Natural killer cell treated with Interleukin-12 subunit alpha and Interleukin-12 subunit beta and Interleukin-15 and Interleukin-18, amount 100 ng/mL, for 72 hours (primary cell): Measurements from ENCODE around the gene LRRC56. TPM values are rescaled to one million over a fixed set of nuclear protein-coding genes. Genes with fewer than 3 reads are reported as not detected.
"Not testable (repeated sequence)": the region's sequence is repeated elsewhere in the genome, so short reads cannot be mapped to it uniquely, and the experiment has no call there.

ENCODE experiments used
- ATAC-seq, 2 donors: fragments of 150-1000 bp; cut with Tn5 transposase in 1 of 2; sonication (Bioruptor Pico), chemical (Tn5 transposase) in 1 of 2; 2 replicates each; pipeline ENCODE4 v1.10.0; 2021
- DNase-seq: peaks from one replicate; pipeline ENCODE4 v3.0.0; 2022; ENCODE audit warnings: low spot score
- H3K27ac Mint-ChIP-seq, 2 donors: 1 replicate in 1 of 2; 2 replicates in 1 of 2; pipeline ENCODE4 v1.8.0; 2022; ENCODE audit warnings: mixed read lengths in 2 of 2, mild to moderate bottlenecking in 1 of 2, moderate library complexity in 1 of 2
- H3K27me3 Mint-ChIP-seq, 2 donors: 1 replicate in 1 of 2; 2 replicates in 1 of 2; pipeline ENCODE4 v1.8.0; 2022; ENCODE audit warnings: mixed read lengths in 2 of 2
- H3K36me3 Mint-ChIP-seq: one replicate; pipeline ENCODE4 v1.8.0; 2022; ENCODE audit warnings: mixed read lengths
- H3K4me1 Mint-ChIP-seq, 2 donors: 1 replicate in 1 of 2; 2 replicates in 1 of 2; pipeline ENCODE4 v1.8.0; 2022; ENCODE audit warnings: low read depth in 2 of 2, mixed read lengths in 2 of 2, mild to moderate bottlenecking in 1 of 2
- H3K4me3 Mint-ChIP-seq: one replicate; pipeline ENCODE4 v1.8.0; 2022; ENCODE audit warnings: mixed read lengths
- H3K9me3 Mint-ChIP-seq: 2 replicates; pipeline ENCODE4 v1.8.0; 2022; ENCODE audit warnings: mixed read lengths
- total RNA-seq, 2 donors: library from RNA; stranded (reverse); gene quantifications; one replicate each; pipeline ENCODE4 v1.2.3, GENCODE V29; 2022

The LRRC56 gene
- total RNA-seq, 2 donors from 2014 or later: 0.98 to 1.8 TPM

- no peaks in the 10 kb centered on the region for H3K36me3 Mint-ChIP-seq
- no peaks in the 10 kb centered on the region for H3K9me3 Mint-ChIP-seq
- ATAC-seq (peak; percentile 89 to 91), DNase-seq (peak; percentile 99)
- H3K27ac Mint-ChIP-seq: peak overlapping the region; percentile 98 to 99
- H3K4me1 Mint-ChIP-seq: peaks cover 10 to 11% of the 10 kb centered on the region in 2 donors
- H3K27me3 Mint-ChIP-seq: no peaks in the 10 kb centered on the region
- H3K4me3 Mint-ChIP-seq: peak overlapping the region; percentile 93
These were observed 30.9 kb upstream of the LRRC56 start for GRCh38 chr11:506238-506994.

GRCh38 chr11:506995-507726 lies 30.2 kb upstream of the LRRC56 start, which contains the start of gene RNH1:
Gene RNH1, minus strand, starts transcription at chr11:507242. Its CDS starts 5,080 bp downstream, at chr11:502162.
- Mint-ChIP-seq H3K27me3 (no peaks in the 10 kb centered on the region), H3K4me1 (peaks cover 10 to 11% of the 10 kb centered on the region in 2 donors), H3K4me3 (peak within 1 kb of the TSS; percentile 93), H3K36me3 (no peaks in the 10 kb centered on the region), H3K9me3 (no peaks in the 10 kb centered on the region), H3K27ac (peak within 1 kb of the TSS; percentile 98 to 99)
- ATAC-seq: peak; percentile 93 to 94
- DNase-seq: peak; percentile 99

GRCh38 chr11:507727-508515 lies 29.4 kb upstream of the LRRC56 start:
- H3K9me3 Mint-ChIP-seq: no peaks in the 10 kb centered on the region
- peaks cover 10 to 11% of the 10 kb centered on the region in 2 donors for H3K4me1 Mint-ChIP-seq
- peak overlapping the region; percentile 93 for H3K4me3 Mint-ChIP-seq
- H3K27ac Mint-ChIP-seq: no peak overlapping the region
- no peaks in the 10 kb centered on the region for H3K27me3 Mint-ChIP-seq
- no peak for ATAC-seq
- no peak for DNase-seq
- H3K36me3 Mint-ChIP-seq: no peaks in the 10 kb centered on the region

- DNase-seq (no peak), ATAC-seq (no peak)
- H3K27me3 Mint-ChIP-seq: no peaks in the 10 kb centered on the region
- no peak overlapping the region for H3K27ac Mint-ChIP-seq
- H3K9me3 Mint-ChIP-seq: no peaks in the 10 kb centered on the region
- peaks cover 10 to 11% of the 10 kb centered on the region in 2 donors for H3K4me1 Mint-ChIP-seq
- no peak overlapping the region for H3K4me3 Mint-ChIP-seq
- H3K36me3 Mint-ChIP-seq: no peaks in the 10 kb centered on the region
These were observed 28.4 kb upstream of the LRRC56 start for GRCh38 chr11:508956-509355.

- Mint-ChIP-seq H3K27me3 (no peaks in the 10 kb centered on the region), H3K4me3 (no peak overlapping the region), H3K27ac (no peak overlapping the region), H3K4me1 (peaks cover 0 to 7% of the 10 kb centered on the region in 2 donors), H3K36me3 (no peaks in the 10 kb centered on the region), H3K9me3 (no peaks in the 10 kb centered on the region)
- ATAC-seq: no peak
- DNase-seq: no peak
These were observed 24.3 kb upstream of the LRRC56 start for GRCh38 chr11:512761-513595.

GRCh38 chr11:514606-515005 lies 22.7 kb upstream of the LRRC56 start:
- ATAC-seq (no peak), DNase-seq (no peak)
- peaks cover 5 to 9% of the 10 kb centered on the region in 2 donors for H3K4me1 Mint-ChIP-seq
- H3K9me3 Mint-ChIP-seq: no peaks in the 10 kb centered on the region
- no peaks in the 10 kb centered on the region for H3K27me3 Mint-ChIP-seq
- H3K4me3 Mint-ChIP-seq: no peak overlapping the region
- no peaks in the 10 kb centered on the region for H3K36me3 Mint-ChIP-seq
- H3K27ac Mint-ChIP-seq: no peak overlapping the region

- DNase-seq (no peak), ATAC-seq (no peak)
These were observed 22.2 kb upstream of the LRRC56 start for GRCh38 chr11:515131-515530.

GRCh38 chr11:516400-516799 lies 20.9 kb upstream of the LRRC56 start:
- Mint-ChIP-seq H3K36me3 (no peaks in the 10 kb centered on the region), H3K4me1 (peaks cover 5 to 14% of the 10 kb centered on the region in 2 donors), H3K27me3 (no peaks in the 10 kb centered on the region), H3K4me3 (no peak overlapping the region), H3K9me3 (no peaks in the 10 kb centered on the region), H3K27ac (no peak overlapping the region)
- ATAC-seq (no peak), DNase-seq (no peak)

More at GRCh38 chr11:515131-515530, 22.2 kb upstream of the LRRC56 start:
- Mint-ChIP-seq H3K4me1 (peaks cover 5 to 7% of the 10 kb centered on the region in 2 donors), H3K27ac (no peak overlapping the region), H3K36me3 (no peaks in the 10 kb centered on the region), H3K27me3 (no peaks in the 10 kb centered on the region), H3K9me3 (no peaks in the 10 kb centered on the region), H3K4me3 (no peak overlapping the region)

- not testable (repeated sequence) for ATAC-seq, H3K36me3 Mint-ChIP-seq, H3K27ac Mint-ChIP-seq, H3K9me3 Mint-ChIP-seq, H3K27me3 Mint-ChIP-seq, DNase-seq, H3K4me3 Mint-ChIP-seq
- peaks cover 5 to 14% of the 10 kb centered on the region in 2 donors for H3K4me1 Mint-ChIP-seq
These were observed 20.2 kb upstream of the LRRC56 start for GRCh38 chr11:516918-517685.

GRCh38 chr11:518463-519202 lies 18.7 kb upstream of the LRRC56 start:
- Mint-ChIP-seq H3K27ac (peak overlapping the region in 1 of 2 donors; percentile 74), H3K4me1 (peaks cover 5 to 14% of the 10 kb centered on the region in 2 donors), H3K27me3 (no peaks in the 10 kb centered on the region), H3K9me3 (no peaks in the 10 kb centered on the region), H3K4me3 (peak overlapping the region; percentile 88), H3K36me3 (no peaks in the 10 kb centered on the region)
- DNase-seq (peak; percentile 88), ATAC-seq (peak; percentile 98)

- no peaks in the 10 kb centered on the region for H3K27me3 Mint-ChIP-seq
- H3K4me1 Mint-ChIP-seq: peaks cover 5 to 10% of the 10 kb centered on the region in 2 donors
- H3K4me3 Mint-ChIP-seq: peak overlapping the region; percentile 42
- H3K9me3 Mint-ChIP-seq: no peaks in the 10 kb centered on the region
- no peaks in the 10 kb centered on the region for H3K36me3 Mint-ChIP-seq
- peak overlapping the region; percentile 44 to 67 for H3K27ac Mint-ChIP-seq
- ATAC-seq (no peak), DNase-seq (no peak)
These were observed 16.7 kb upstream of the LRRC56 start for GRCh38 chr11:520428-521176.
